Measurements from ENCODE around the gene CSRNP2. TPM values are rescaled to one million over a fixed set of nuclear protein-coding genes. Genes with fewer than 3 reads are reported as not detected.

CSRNP2 gene
- total RNA-seq, 1 donor, result 25.9 TPM

- no peak for TF ChIP-seq CTCF (IDR thresholded peaks at IDR 0.05; ENCODE audit: insufficient read depth, low read depth, low read length)
- H3K4me3 ChIP-seq (ENCODE audit: low read depth, low read length), result no peak overlapping the region
- no peak for DNase-seq (ENCODE audit: low read depth)
These were observed 71.4 kb downstream of the CSRNP2 start for GRCh38 chr12:51011955-51012354.

Small RNA genes within 50 kb of the gene (small RNA-seq; reads per million reads assigned to genes)
- gene RNU6-1273P (not detected), gene RNU6-87P (not detected)

Other genes with a start within 250 kb of the CSRNP2 start
- gene TMPRSS12, start 240.7 kb downstream of the CSRNP2 start, total RNA-seq, result under 0.01 TPM in 1 of 2 replicates, not detected in the other
- not detected in 2 replicates for gene HIGD1C, start 131.1 kb downstream of the CSRNP2 start, total RNA-seq
- 39.0 and 56.6 TPM in 2 replicates for gene SLC11A2, start 57.2 kb downstream of the CSRNP2 start, total RNA-seq
- gene LETMD1, start 35.3 kb downstream of the CSRNP2 start, total RNA-seq, result 23.7 and 25.8 TPM in 2 replicates
- 6.4 and 7.8 TPM in 2 replicates for gene TFCP2, start 89.5 kb upstream of the CSRNP2 start, total RNA-seq
- gene POU6F1, start 134.5 kb upstream of the CSRNP2 start, total RNA-seq, result 3.5 and 4.5 TPM in 2 replicates
- 106 and 139 TPM in 2 replicates for gene DAZAP2, start 155.2 kb upstream of the CSRNP2 start, total RNA-seq
- 5.2 and 8.4 TPM in 2 replicates for gene SMAGP, start 186.8 kb upstream of the CSRNP2 start, total RNA-seq
- not detected in 2 replicates for gene BIN2, start 240.6 kb upstream of the CSRNP2 start, total RNA-seq